Right lobe of liver (tissue), 4 donors: Measurements from ENCODE around the gene PC.

ENCODE experiments used
- POLR2A ChIP-seq: fragments of 450-650 bp; IDR thresholded peaks from one replicate; pipeline ENCODE4 v1.6.1; 2017; ENCODE audit warnings: antibody characterized with exemption, mild to moderate bottlenecking
- TF ChIP-seq, protein P1 (sequence below), 4 donors: fragments of 200-600 bp in 3 of 4; fragments of 450-650 bp in 1 of 4; IDR thresholded peaks; one replicate each; pipeline versions ENCODE4 v1.5.1 to v1.8.0; 2016 to 2022; ENCODE audit warnings: antibody characterized with exemption in 4 of 4, mild to moderate bottlenecking in 2 of 4
- donor health status: DM: no; HTN: no; CAD: no.
- donor health status: DM: no; HTN: no; CAD: no.
- donor health status: DM: no; HTN: yes; CAD: no.

- TF ChIP-seq, protein P1, sequence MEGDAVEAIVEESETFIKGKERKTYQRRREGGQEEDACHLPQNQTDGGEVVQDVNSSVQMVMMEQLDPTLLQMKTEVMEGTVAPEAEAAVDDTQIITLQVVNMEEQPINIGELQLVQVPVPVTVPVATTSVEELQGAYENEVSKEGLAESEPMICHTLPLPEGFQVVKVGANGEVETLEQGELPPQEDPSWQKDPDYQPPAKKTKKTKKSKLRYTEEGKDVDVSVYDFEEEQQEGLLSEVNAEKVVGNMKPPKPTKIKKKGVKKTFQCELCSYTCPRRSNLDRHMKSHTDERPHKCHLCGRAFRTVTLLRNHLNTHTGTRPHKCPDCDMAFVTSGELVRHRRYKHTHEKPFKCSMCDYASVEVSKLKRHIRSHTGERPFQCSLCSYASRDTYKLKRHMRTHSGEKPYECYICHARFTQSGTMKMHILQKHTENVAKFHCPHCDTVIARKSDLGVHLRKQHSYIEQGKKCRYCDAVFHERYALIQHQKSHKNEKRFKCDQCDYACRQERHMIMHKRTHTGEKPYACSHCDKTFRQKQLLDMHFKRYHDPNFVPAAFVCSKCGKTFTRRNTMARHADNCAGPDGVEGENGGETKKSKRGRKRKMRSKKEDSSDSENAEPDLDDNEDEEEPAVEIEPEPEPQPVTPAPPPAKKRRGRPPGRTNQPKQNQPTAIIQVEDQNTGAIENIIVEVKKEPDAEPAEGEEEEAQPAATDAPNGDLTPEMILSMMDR (IDR thresholded peaks at IDR 0.05), result no peak
- no peak for TF ChIP-seq POLR2A
Observed at GRCh38 chr11:66857927-66858185, 100.3 kb downstream of the PC start.
